HK-2 (cell line): ENCODE data around the gene UVSSA.
"Not testable (repeated sequence)": the region's sequence is repeated elsewhere in the genome, so short reads cannot be mapped to it uniquely, and the experiment has no call there.

Source experiments
- DNase-seq: peaks from one replicate; pipeline ENCODE4 v3.0.0-alpha.2; 2018; ENCODE audit not compliant: unreplicated experiment

UVSSA gene

GRCh38 chr4:1421657-1422056, 74.6 kb downstream of the UVSSA start:
- DNase-seq = no peak

- no peak for DNase-seq
Observed at GRCh38 chr4:1427010-1427409, 80.0 kb downstream of the UVSSA start.

GRCh38 chr4:1443688-1444172, 96.7 kb downstream of the UVSSA start:
- not testable (repeated sequence) for DNase-seq
